GM18505 (cell line): Measurements from ENCODE around the gene TMEM38B.
"Not testable (repeated sequence)": the region's sequence is repeated elsewhere in the genome, so short reads cannot be mapped to it uniquely, and the experiment has no call there.

Source experiments
- ATAC-seq: cut with Tn5 transposase; IDR thresholded peaks from one replicate; pipeline ENCODE4 v1.9.1; 2021; ENCODE audit not compliant: unreplicated experiment
- POLR2A ChIP-seq: IDR thresholded peaks from 4 replicates; pipeline ENCODE4 v1.6.1; 2011; ENCODE audit warnings: borderline replicate concordance; ENCODE audit not compliant: insufficient read depth, insufficient read length; ENCODE audit errors: extremely low read depth

TMEM38B gene

GRCh38 chr9:105716146-105716545 lies 21.8 kb downstream of the TMEM38B start:
- ATAC-seq, result no peak
- TF ChIP-seq POLR2A, result no peak

- no peak for ATAC-seq
- TF ChIP-seq POLR2A, result no peak
Measured at GRCh38 chr9:105722099-105722498, 27.8 kb downstream of the TMEM38B start.

GRCh38 chr9:105725370-105725769 lies 31.0 kb downstream of the TMEM38B start:
- no peak for ATAC-seq
- TF ChIP-seq POLR2A, result no peak

GRCh38 chr9:105728230-105728629 lies 33.9 kb downstream of the TMEM38B start:
- ATAC-seq, result not testable (repeated sequence)

GRCh38 chr9:105731420-105731819 lies 37.1 kb downstream of the TMEM38B start:
- ATAC-seq, result not testable (repeated sequence)

- TF ChIP-seq POLR2A, result no peak
- no peak for ATAC-seq
Measured at GRCh38 chr9:105735366-105735765, 41.0 kb downstream of the TMEM38B start.

GRCh38 chr9:105737205-105737604 lies 42.9 kb downstream of the TMEM38B start:
- no peak for TF ChIP-seq POLR2A
- ATAC-seq, result no peak

- ATAC-seq, result no peak
- TF ChIP-seq POLR2A, result no peak
Measured at GRCh38 chr9:105742088-105742487, 47.7 kb downstream of the TMEM38B start.

- not testable (repeated sequence) for ATAC-seq
Measured at GRCh38 chr9:105747325-105747724, 53.0 kb downstream of the TMEM38B start.

GRCh38 chr9:105751761-105752160 lies 57.4 kb downstream of the TMEM38B start:
- no peak for ATAC-seq

GRCh38 chr9:105757496-105758251 lies 63.3 kb downstream of the TMEM38B start:
- no peak for TF ChIP-seq POLR2A
- no peak for ATAC-seq

More at GRCh38 chr9:105751761-105752160, 57.4 kb downstream of the TMEM38B start:
- TF ChIP-seq POLR2A, result no peak

- ATAC-seq, result no peak
- TF ChIP-seq POLR2A, result no peak
Measured at GRCh38 chr9:105760053-105760452, 65.7 kb downstream of the TMEM38B start.

- not testable (repeated sequence) for ATAC-seq
Measured at GRCh38 chr9:105782561-105783494, 88.5 kb downstream of the TMEM38B start.

GRCh38 chr9:105783495-105783872 lies 89.1 kb downstream of the TMEM38B start:
- not testable (repeated sequence) for ATAC-seq

GRCh38 chr9:105786796-105787195 lies 92.5 kb downstream of the TMEM38B start:
- ATAC-seq, result not testable (repeated sequence)
